A673 (cell line): ENCODE results near the gene CBFA2T3. TPM values are rescaled to one million over a fixed set of nuclear protein-coding genes. Genes with fewer than 3 reads are reported as not detected.

Experiments
- BruUV-seq: library from RNA; stranded (reverse); fragments of 400-500 nt; replicated peaks from 2 replicates; lab custom pipeline; 2021; lab: Mats Ljungman, UMichigan
- CTCF ChIA-PET: fragments of 300-600 bp; sonication (Branson Sonifier 250); formaldehyde crosslinking; loops from one replicate; lab custom pipeline; 2022; ENCODE audit warnings: antibody characterized with exemption; lab: Charles Lee
- POLR2A ChIA-PET: fragments of 300-600 bp; sonication (Branson Sonifier 250); formaldehyde crosslinking; loops from one replicate; lab custom pipeline; 2022; ENCODE audit warnings: antibody characterized with exemption; ENCODE audit not compliant: low non-redundant PET; lab: Charles Lee
- DNase-seq: peaks from one replicate; pipeline ENCODE4 v3.0.0-alpha.2; 2015; ENCODE audit warnings: low spot score
- H3K27ac ChIP-seq: fragments of 200-600 bp; sonication (generic); 2 replicates; pipeline ENCODE4 v1.5.1; 2016; ENCODE audit warnings: mixed run types, low read depth, mild to moderate bottlenecking, mixed read lengths, antibody characterized with exemption, low read length; ENCODE audit not compliant: poor library complexity, severe bottlenecking
- H3K27me3 ChIP-seq: fragments of 200-600 bp; sonication (generic); replicated peaks from 2 replicates; pipeline ENCODE4 v1.6.1; 2017; ENCODE audit warnings: mixed run types, low read depth, mild to moderate bottlenecking, mixed read lengths, antibody characterized with exemption, low read length; ENCODE audit not compliant: insufficient read depth, poor library complexity
- H3K36me3 ChIP-seq: fragments of 200-600 bp; sonication (generic); 2 replicates; pipeline ENCODE4 v1.6.1; 2016; ENCODE audit warnings: mixed run types, mild to moderate bottlenecking, mixed read lengths, antibody characterized with exemption, low read length; ENCODE audit not compliant: insufficient read depth, poor library complexity, severe bottlenecking
- H3K4me1 ChIP-seq: fragments of 200-600 bp; sonication (generic); 2 replicates; pipeline ENCODE4 v1.6.1; 2017; ENCODE audit warnings: mixed run types, mild to moderate bottlenecking, mixed read lengths, antibody characterized with exemption, low read length; ENCODE audit not compliant: insufficient read depth, poor library complexity, severe bottlenecking
- H3K4me3 ChIP-seq: fragments of 200-600 bp; sonication (generic); 2 replicates; pipeline ENCODE4 v1.5.1; 2016; ENCODE audit warnings: low read depth, mixed run types, mild to moderate bottlenecking, mixed read lengths, low read length; ENCODE audit not compliant: poor library complexity, severe bottlenecking
- H3K9me3 ChIP-seq: fragments of 200-600 bp; sonication (generic); 2 replicates; pipeline ENCODE4 v1.6.1; 2016; ENCODE audit warnings: mixed run types, low read depth, mild to moderate bottlenecking, mixed read lengths, antibody characterized with exemption, low read length; ENCODE audit not compliant: poor library complexity, severe bottlenecking
- EZH2 ChIP-seq: fragments of 200-600 bp; sonication (generic); IDR thresholded peaks from 2 replicates; pipeline ENCODE4 v1.6.1; 2017; ENCODE audit warnings: borderline replicate concordance, low read depth, mild to moderate bottlenecking, mixed read lengths, antibody characterized with exemption, low read length; ENCODE audit not compliant: poor library complexity, severe bottlenecking
- intact Hi-C: fragments of 100-400 bp; cut with micrococcal nuclease; formaldehyde crosslinking; loops from one replicate; pipeline ENCODE4 v1.10.0; 2022; ENCODE audit not compliant: unreplicated experiment
- total RNA-seq: library from RNA; stranded (reverse); gene quantifications from 2 replicates; pipeline ENCODE4 v1.2.3, GENCODE V29; 2021
- TF ChIP-seq, protein P1 (sequence below): fragments of 300-800, 200-600 bp; sonication (generic); conservative IDR thresholded peaks from 2 replicates; pipeline ENCODE4 v1.5.1; 2017; ENCODE audit warnings: low read depth, mild to moderate bottlenecking, antibody characterized with exemption, low read length, moderate library complexity, mixed read lengths

CBFA2T3 gene
- total RNA-seq, 1 experiment from 2014 or later, result 1.7 TPM

DNA sequence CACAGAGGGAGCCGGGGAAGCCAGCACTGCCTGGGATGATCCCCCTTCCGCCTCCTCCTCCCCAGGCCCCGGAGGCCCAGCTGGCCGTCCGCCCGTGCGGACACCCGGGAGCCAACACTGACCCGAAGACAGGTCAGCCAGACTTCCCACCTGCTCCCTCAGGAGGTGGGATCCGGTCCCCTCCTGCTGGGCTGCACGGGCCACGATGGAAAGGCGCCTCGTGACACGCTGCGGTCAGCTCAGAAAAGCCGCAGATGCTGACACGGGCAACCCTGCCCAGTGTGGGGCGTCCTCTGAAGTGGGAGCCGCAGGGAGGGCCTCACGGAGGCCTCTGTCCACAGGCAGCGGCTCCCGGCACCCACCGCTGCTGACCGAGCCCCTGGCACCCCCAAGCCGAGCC, 49.3 kb downstream of the CBFA2T3 start:
- CTCF ChIA-PET, result no interaction called here
- intact Hi-C loops, result no loop called here
- no peaks in the 10 kb centered on the region for H3K27me3 ChIP-seq
- H3K36me3 ChIP-seq, result no peaks in the 10 kb centered on the region
- POLR2A ChIA-PET, result no interaction called here
- H3K4me1 ChIP-seq, result peaks cover 33% of the 10 kb centered on the region
- no TSS peak for BruUV-seq
- TF ChIP-seq, protein P1, sequence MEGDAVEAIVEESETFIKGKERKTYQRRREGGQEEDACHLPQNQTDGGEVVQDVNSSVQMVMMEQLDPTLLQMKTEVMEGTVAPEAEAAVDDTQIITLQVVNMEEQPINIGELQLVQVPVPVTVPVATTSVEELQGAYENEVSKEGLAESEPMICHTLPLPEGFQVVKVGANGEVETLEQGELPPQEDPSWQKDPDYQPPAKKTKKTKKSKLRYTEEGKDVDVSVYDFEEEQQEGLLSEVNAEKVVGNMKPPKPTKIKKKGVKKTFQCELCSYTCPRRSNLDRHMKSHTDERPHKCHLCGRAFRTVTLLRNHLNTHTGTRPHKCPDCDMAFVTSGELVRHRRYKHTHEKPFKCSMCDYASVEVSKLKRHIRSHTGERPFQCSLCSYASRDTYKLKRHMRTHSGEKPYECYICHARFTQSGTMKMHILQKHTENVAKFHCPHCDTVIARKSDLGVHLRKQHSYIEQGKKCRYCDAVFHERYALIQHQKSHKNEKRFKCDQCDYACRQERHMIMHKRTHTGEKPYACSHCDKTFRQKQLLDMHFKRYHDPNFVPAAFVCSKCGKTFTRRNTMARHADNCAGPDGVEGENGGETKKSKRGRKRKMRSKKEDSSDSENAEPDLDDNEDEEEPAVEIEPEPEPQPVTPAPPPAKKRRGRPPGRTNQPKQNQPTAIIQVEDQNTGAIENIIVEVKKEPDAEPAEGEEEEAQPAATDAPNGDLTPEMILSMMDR, result no peak
- no peak for TF ChIP-seq EZH2
- H3K27ac ChIP-seq, result no peak overlapping the region
- H3K4me3 ChIP-seq, result no peak overlapping the region
- no peaks in the 10 kb centered on the region for H3K9me3 ChIP-seq
- DNase-seq, result no peak

DNA sequence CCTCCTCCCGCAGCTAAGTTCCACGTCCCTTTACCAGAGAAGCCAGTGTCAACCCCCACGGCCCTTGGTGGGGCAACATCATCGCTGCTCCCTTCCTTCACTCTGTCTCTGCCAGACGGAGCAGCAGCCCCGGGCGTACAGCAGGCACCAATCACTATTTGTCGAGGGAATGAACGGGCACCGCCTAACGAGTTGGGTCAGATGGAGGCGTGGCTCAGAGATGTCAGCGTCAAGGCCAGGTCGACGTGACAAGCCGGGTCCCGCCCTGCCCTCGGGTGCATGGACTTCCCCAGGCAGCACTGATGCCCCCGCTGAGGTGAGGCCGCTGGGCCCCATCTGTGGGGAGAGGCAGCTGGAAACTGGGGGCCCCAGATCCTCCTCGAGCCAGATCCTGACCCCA, 50.0 kb downstream of the CBFA2T3 start:
- DNase-seq, result no peak
- H3K4me1 ChIP-seq, result peaks cover 40% of the 10 kb centered on the region
- CTCF ChIA-PET, result no interaction called here
- no peak overlapping the region for H3K27ac ChIP-seq
- POLR2A ChIA-PET, result no interaction called here
- H3K36me3 ChIP-seq, result no peaks in the 10 kb centered on the region
- H3K4me3 ChIP-seq, result no peak overlapping the region
- H3K9me3 ChIP-seq, result no peaks in the 10 kb centered on the region
- intact Hi-C loops, result no loop called here
- TF ChIP-seq EZH2, result no peak
- TF ChIP-seq, protein P1, result no peak
- BruUV-seq, result no TSS peak
- no peaks in the 10 kb centered on the region for H3K27me3 ChIP-seq

GRCh38 chr16:88926374-88926990, 50.5 kb downstream of the CBFA2T3 start:
- Histone ChIP-seq H3K9me3 (no peaks in the 10 kb centered on the region), H3K4me1 (peaks cover 45% of the 10 kb centered on the region), H3K27ac (no peak overlapping the region), H3K4me3 (no peak overlapping the region), H3K27me3 (no peaks in the 10 kb centered on the region), H3K36me3 (no peaks in the 10 kb centered on the region)
- DNase-seq, result no peak
- ChIA-PET POLR2A (no interaction called here), CTCF (no interaction called here)
- BruUV-seq, result no TSS peak
- intact Hi-C loops, result no loop called here
- no peak for TF ChIP-seq EZH2
- TF ChIP-seq, protein P1, result no peak
